ENCODE results near the gene NSUN3.

DNA sequence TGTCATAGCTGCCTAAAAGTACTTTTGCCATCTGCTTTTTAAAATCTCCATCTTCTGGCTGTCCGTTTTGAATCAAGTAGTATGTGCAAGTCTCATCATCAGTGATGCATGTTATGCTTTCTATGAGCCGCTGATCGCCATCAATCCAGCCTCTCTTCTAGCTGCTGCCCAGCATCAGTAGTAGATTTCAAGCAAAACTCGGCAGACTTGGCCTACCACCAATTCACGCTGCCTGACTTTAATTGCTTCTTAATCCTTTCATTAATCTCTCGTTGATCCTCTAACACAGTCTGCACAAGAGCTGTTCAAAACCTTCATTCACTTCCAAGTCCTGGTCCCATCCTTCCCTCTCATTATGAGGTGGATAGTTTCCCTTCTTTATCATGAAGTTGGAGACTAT, 104.9 kb downstream of the NSUN3 start:
- TF ChIP-seq EZH2 (IDR thresholded peaks at IDR 0.05; ENCODE audit: low read depth, low read length, severe bottlenecking) (no peak), TBP (IDR thresholded peaks at IDR 0.05; ENCODE audit: low read depth, low read length) (no peak), POU5F1 (IDR thresholded peaks at IDR 0.05; ENCODE audit: low read depth, low read length) (no peak), EP300 (IDR thresholded peaks at IDR 0.05; ENCODE audit: borderline replicate concordance in 1 of 2, low read depth in 2 of 2, low read length in 2 of 2) (no peak), POLR2AphosphoS5 (IDR thresholded peaks at IDR 0.05; ENCODE audit: low read depth, low read length) (no peak), GABPA (IDR thresholded peaks at IDR 0.05; ENCODE audit: borderline replicate concordance, insufficient read depth, low read length) (no peak)
- TF ChIP-seq, protein P1, sequence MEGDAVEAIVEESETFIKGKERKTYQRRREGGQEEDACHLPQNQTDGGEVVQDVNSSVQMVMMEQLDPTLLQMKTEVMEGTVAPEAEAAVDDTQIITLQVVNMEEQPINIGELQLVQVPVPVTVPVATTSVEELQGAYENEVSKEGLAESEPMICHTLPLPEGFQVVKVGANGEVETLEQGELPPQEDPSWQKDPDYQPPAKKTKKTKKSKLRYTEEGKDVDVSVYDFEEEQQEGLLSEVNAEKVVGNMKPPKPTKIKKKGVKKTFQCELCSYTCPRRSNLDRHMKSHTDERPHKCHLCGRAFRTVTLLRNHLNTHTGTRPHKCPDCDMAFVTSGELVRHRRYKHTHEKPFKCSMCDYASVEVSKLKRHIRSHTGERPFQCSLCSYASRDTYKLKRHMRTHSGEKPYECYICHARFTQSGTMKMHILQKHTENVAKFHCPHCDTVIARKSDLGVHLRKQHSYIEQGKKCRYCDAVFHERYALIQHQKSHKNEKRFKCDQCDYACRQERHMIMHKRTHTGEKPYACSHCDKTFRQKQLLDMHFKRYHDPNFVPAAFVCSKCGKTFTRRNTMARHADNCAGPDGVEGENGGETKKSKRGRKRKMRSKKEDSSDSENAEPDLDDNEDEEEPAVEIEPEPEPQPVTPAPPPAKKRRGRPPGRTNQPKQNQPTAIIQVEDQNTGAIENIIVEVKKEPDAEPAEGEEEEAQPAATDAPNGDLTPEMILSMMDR (IDR thresholded peaks at IDR 0.05; ENCODE audit: control extremely low read depth in 1 of 3, insufficient read depth in 1 of 3, low read depth in 1 of 3, low read length in 3 of 3), result no peak
- TF ChIP-seq, protein P2, sequence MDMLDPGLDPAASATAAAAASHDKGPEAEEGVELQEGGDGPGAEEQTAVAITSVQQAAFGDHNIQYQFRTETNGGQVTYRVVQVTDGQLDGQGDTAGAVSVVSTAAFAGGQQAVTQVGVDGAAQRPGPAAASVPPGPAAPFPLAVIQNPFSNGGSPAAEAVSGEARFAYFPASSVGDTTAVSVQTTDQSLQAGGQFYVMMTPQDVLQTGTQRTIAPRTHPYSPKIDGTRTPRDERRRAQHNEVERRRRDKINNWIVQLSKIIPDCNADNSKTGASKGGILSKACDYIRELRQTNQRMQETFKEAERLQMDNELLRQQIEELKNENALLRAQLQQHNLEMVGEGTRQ (IDR thresholded peaks at IDR 0.05; ENCODE audit: low read length), result no peak
- TF ChIP-seq, protein P3, sequence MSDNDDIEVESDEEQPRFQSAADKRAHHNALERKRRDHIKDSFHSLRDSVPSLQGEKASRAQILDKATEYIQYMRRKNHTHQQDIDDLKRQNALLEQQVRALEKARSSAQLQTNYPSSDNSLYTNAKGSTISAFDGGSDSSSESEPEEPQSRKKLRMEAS (IDR thresholded peaks at IDR 0.05), result no peak
